A673 (cell line): Measurements from ENCODE around the gene GALR3. TPM values are rescaled to one million over a fixed set of nuclear protein-coding genes. Genes with fewer than 3 reads are reported as not detected.

Experiments
- BruUV-seq: library from RNA; stranded (reverse); fragments of 400-500 nt; replicated peaks from 2 replicates; lab custom pipeline; 2021; lab: Mats Ljungman, UMichigan
- CTCF ChIA-PET: fragments of 300-600 bp; sonication (Branson Sonifier 250); formaldehyde crosslinking; loops from one replicate; lab custom pipeline; 2022; ENCODE audit warnings: antibody characterized with exemption; lab: Charles Lee
- POLR2A ChIA-PET: fragments of 300-600 bp; sonication (Branson Sonifier 250); formaldehyde crosslinking; loops from one replicate; lab custom pipeline; 2022; ENCODE audit warnings: antibody characterized with exemption; ENCODE audit not compliant: low non-redundant PET; lab: Charles Lee
- DNase-seq: peaks from one replicate; pipeline ENCODE4 v3.0.0-alpha.2; 2015; ENCODE audit warnings: low spot score
- H3K27ac ChIP-seq: fragments of 200-600 bp; sonication (generic); 2 replicates; pipeline ENCODE4 v1.5.1; 2016; ENCODE audit warnings: mixed run types, low read depth, mild to moderate bottlenecking, mixed read lengths, antibody characterized with exemption, low read length; ENCODE audit not compliant: poor library complexity, severe bottlenecking
- H3K27me3 ChIP-seq: fragments of 200-600 bp; sonication (generic); replicated peaks from 2 replicates; pipeline ENCODE4 v1.6.1; 2017; ENCODE audit warnings: mixed run types, low read depth, mild to moderate bottlenecking, mixed read lengths, antibody characterized with exemption, low read length; ENCODE audit not compliant: insufficient read depth, poor library complexity
- H3K36me3 ChIP-seq: fragments of 200-600 bp; sonication (generic); 2 replicates; pipeline ENCODE4 v1.6.1; 2016; ENCODE audit warnings: mixed run types, mild to moderate bottlenecking, mixed read lengths, antibody characterized with exemption, low read length; ENCODE audit not compliant: insufficient read depth, poor library complexity, severe bottlenecking
- H3K4me1 ChIP-seq: fragments of 200-600 bp; sonication (generic); 2 replicates; pipeline ENCODE4 v1.6.1; 2017; ENCODE audit warnings: mixed run types, mild to moderate bottlenecking, mixed read lengths, antibody characterized with exemption, low read length; ENCODE audit not compliant: insufficient read depth, poor library complexity, severe bottlenecking
- H3K4me3 ChIP-seq: fragments of 200-600 bp; sonication (generic); 2 replicates; pipeline ENCODE4 v1.5.1; 2016; ENCODE audit warnings: low read depth, mixed run types, mild to moderate bottlenecking, mixed read lengths, low read length; ENCODE audit not compliant: poor library complexity, severe bottlenecking
- H3K9me3 ChIP-seq: fragments of 200-600 bp; sonication (generic); 2 replicates; pipeline ENCODE4 v1.6.1; 2016; ENCODE audit warnings: mixed run types, low read depth, mild to moderate bottlenecking, mixed read lengths, antibody characterized with exemption, low read length; ENCODE audit not compliant: poor library complexity, severe bottlenecking
- CTCF ChIP-seq: fragments of 300-800, 200-600 bp; sonication (generic); conservative IDR thresholded peaks from 2 replicates; pipeline ENCODE4 v1.5.1; 2017; ENCODE audit warnings: low read depth, mild to moderate bottlenecking, antibody characterized with exemption, low read length, moderate library complexity, mixed read lengths
- EZH2 ChIP-seq: fragments of 200-600 bp; sonication (generic); IDR thresholded peaks from 2 replicates; pipeline ENCODE4 v1.6.1; 2017; ENCODE audit warnings: borderline replicate concordance, low read depth, mild to moderate bottlenecking, mixed read lengths, antibody characterized with exemption, low read length; ENCODE audit not compliant: poor library complexity, severe bottlenecking
- intact Hi-C: fragments of 100-400 bp; cut with micrococcal nuclease; formaldehyde crosslinking; loops from one replicate; pipeline ENCODE4 v1.10.0; 2022; ENCODE audit not compliant: unreplicated experiment
- total RNA-seq: library from RNA; stranded (reverse); gene quantifications from 2 replicates; pipeline ENCODE4 v1.2.3, GENCODE V29; 2021

Gene GALR3
- total RNA-seq, 1 experiment from 2014 or later: not detected

- CTCF ChIA-PET: interaction anchor here (0.6 to 2.7 kb wide), 6 partner anchors 10 to 147 kb away, joined by 3 to 13 read pairs (median 4); partner anchors contain the start of genes ANKRD54 and GCAT
- intact Hi-C loops: loop anchor here (1.0 to 5.0 kb wide), 2 partner anchors 44 to 147 kb away; no protein-coding TSS in a partner anchor
- DNase-seq: peak; percentile 81
- POLR2A ChIA-PET: no interaction called here
- BruUV-seq: no TSS peak
- peak overlapping the region; percentile 38 for H3K27ac ChIP-seq
- H3K4me3 ChIP-seq: peak overlapping the region; percentile 34
- H3K9me3 ChIP-seq: no peaks in the 10 kb centered on the region
- peaks cover 15% of the 10 kb centered on the region for H3K4me1 ChIP-seq
- H3K36me3 ChIP-seq: no peaks in the 10 kb centered on the region
- TF ChIP-seq EZH2 (no peak), CTCF (peak; percentile 90)
- H3K27me3 ChIP-seq: no peaks in the 10 kb centered on the region
These were observed 5.3 kb upstream of the GALR3 start for GRCh38 chr22:37817705-37818408.

- Histone ChIP-seq H3K27ac (no peak overlapping the region), H3K4me1 (peaks cover 15% of the 10 kb centered on the region), H3K36me3 (no peaks in the 10 kb centered on the region), H3K9me3 (no peaks in the 10 kb centered on the region), H3K4me3 (peak overlapping the region; percentile 34), H3K27me3 (no peaks in the 10 kb centered on the region)
- ChIA-PET CTCF (interaction anchor here (0.6 to 2.7 kb wide), 7 partner anchors 11 to 147 kb away, joined by 3 to 13 read pairs (median 4); partner anchors contain the start of genes ANKRD54 and GCAT), POLR2A (interaction anchor here (0.7 kb wide), 1 partner anchor 11 kb away, joined by 3 read pairs; the partner anchor contains the start of gene GCAT)
- intact Hi-C loops: loop anchor here (5.0 kb wide), 1 partner anchor 44 kb away; no protein-coding TSS in a partner anchor
- BruUV-seq: no TSS peak
- TF ChIP-seq CTCF (peak; percentile 47), EZH2 (no peak)
- peak; percentile 64 for DNase-seq
These were observed 4.6 kb upstream of the GALR3 start for GRCh38 chr22:37818409-37819104.

- H3K9me3 ChIP-seq: no peaks in the 10 kb centered on the region
- H3K27me3 ChIP-seq: no peaks in the 10 kb centered on the region
- BruUV-seq: no TSS peak
- H3K4me3 ChIP-seq: no peak overlapping the region
- CTCF ChIA-PET: interaction anchor here (0.6 to 2.7 kb wide), 4 partner anchors 44 to 146 kb away, joined by 3 to 13 read pairs (median 6); no protein-coding TSS in a partner anchor
- POLR2A ChIA-PET: interaction anchor here (0.7 kb wide), 1 partner anchor 12 kb away, joined by 3 read pairs; the partner anchor contains the start of gene GCAT
- H3K27ac ChIP-seq: no peak overlapping the region
- intact Hi-C loops: loop anchor here (5.0 kb wide), 1 partner anchor 43 kb away; no protein-coding TSS in a partner anchor
- H3K4me1 ChIP-seq: peaks cover 15% of the 10 kb centered on the region
- TF ChIP-seq CTCF: no peak
- TF ChIP-seq EZH2: no peak
- no peak for DNase-seq
- H3K36me3 ChIP-seq: no peaks in the 10 kb centered on the region
These were observed 4.1 kb upstream of the GALR3 start for GRCh38 chr22:37819105-37819433.
